MCF 10A (cell line): ENCODE results near the gene METAP1D. TPM values are rescaled to one million over a fixed set of nuclear protein-coding genes. Genes with fewer than 3 reads are reported as not detected.

Source experiments
- BruUV-seq: library from RNA; stranded (reverse); fragments of 400-500 nt; replicated peaks from 2 replicates; lab custom pipeline; 2021; lab: Mats Ljungman, UMichigan
- CTCF ChIA-PET: fragments of 300-600 bp; sonication (Branson Sonifier 250); formaldehyde crosslinking; extraction: SDS; loops from one replicate; lab custom pipeline; 2021; ENCODE audit warnings: antibody characterized with exemption, inconsistent platforms; lab: Yijun Ruan, JAX
- POLR2A ChIA-PET: fragments of 300-600, 350-650 bp; sonication (Branson Sonifier 250); formaldehyde crosslinking; extraction: SDS; loops from one replicate; lab custom pipeline; 2020; ENCODE audit warnings: antibody characterized with exemption, inconsistent platforms; lab: Yijun Ruan, JAX
- DNase-seq: peaks from one replicate; pipeline ENCODE4 v3.0.0-alpha.2; 2018; ENCODE audit not compliant: unreplicated experiment
- H3K27ac Mint-ChIP-seq: one replicate; pipeline ENCODE4 v1.8.0; 2022; ENCODE audit warnings: mild to moderate bottlenecking, low read depth, mixed read lengths; ENCODE audit not compliant: unreplicated experiment
- H3K27me3 Mint-ChIP-seq: one replicate; pipeline ENCODE4 v1.8.0; 2022; ENCODE audit warnings: mixed read lengths; ENCODE audit not compliant: insufficient read depth, unreplicated experiment
- H3K36me3 Mint-ChIP-seq: one replicate; pipeline ENCODE4 v1.8.0; 2022; ENCODE audit warnings: mild to moderate bottlenecking, moderate library complexity, mixed read lengths; ENCODE audit not compliant: insufficient read depth, unreplicated experiment
- H3K4me1 Mint-ChIP-seq: one replicate; pipeline ENCODE4 v1.8.0; 2022; ENCODE audit warnings: mixed read lengths; ENCODE audit not compliant: insufficient read depth, unreplicated experiment
- H3K4me3 Mint-ChIP-seq: one replicate; pipeline ENCODE4 v1.8.0; 2022; ENCODE audit warnings: mild to moderate bottlenecking, moderate library complexity, mixed read lengths; ENCODE audit not compliant: unreplicated experiment
- H3K9me3 Mint-ChIP-seq: one replicate; pipeline ENCODE4 v1.8.0; 2022; ENCODE audit warnings: mixed read lengths; ENCODE audit not compliant: unreplicated experiment
- intact Hi-C: fragments of 100-400 bp; cut with micrococcal nuclease; formaldehyde crosslinking; loops from 2 replicates; pipeline ENCODE4 v1.14.1; 2022
- total RNA-seq: library from RNA; stranded (reverse); gene quantifications from 2 replicates; pipeline ENCODE4 v1.2.3, GENCODE V29; 2022
- TF ChIP-seq, protein P1 (sequence below): fragments of 200-600 bp; IDR thresholded peaks from one replicate; pipeline ENCODE4 v1.8.0; 2022; ENCODE audit warnings: antibody characterized with exemption, mild to moderate bottlenecking; ENCODE audit not compliant: unreplicated experiment

Gene METAP1D
- total RNA-seq, 1 experiment from 2014 or later = 9.3 TPM

GRCh38 chr2:172082105-172082943, 82.6 kb downstream of the METAP1D start:
- POLR2A ChIA-PET = interaction anchor here (0.6 to 1.6 kb wide), 4 partner anchors 13 to 475 kb away, joined by 3 to 7 read pairs (median 4); no protein-coding TSS in a partner anchor
- Mint-ChIP-seq H3K9me3 (no peaks in the 10 kb centered on the region), H3K4me1 (no peaks in the 10 kb centered on the region), H3K4me3 (no peak overlapping the region), H3K36me3 (no peaks in the 10 kb centered on the region), H3K27me3 (no peaks in the 10 kb centered on the region), H3K27ac (no peak overlapping the region)
- CTCF ChIA-PET = no interaction called here
- intact Hi-C loops = no loop called here
- TF ChIP-seq, protein P1, sequence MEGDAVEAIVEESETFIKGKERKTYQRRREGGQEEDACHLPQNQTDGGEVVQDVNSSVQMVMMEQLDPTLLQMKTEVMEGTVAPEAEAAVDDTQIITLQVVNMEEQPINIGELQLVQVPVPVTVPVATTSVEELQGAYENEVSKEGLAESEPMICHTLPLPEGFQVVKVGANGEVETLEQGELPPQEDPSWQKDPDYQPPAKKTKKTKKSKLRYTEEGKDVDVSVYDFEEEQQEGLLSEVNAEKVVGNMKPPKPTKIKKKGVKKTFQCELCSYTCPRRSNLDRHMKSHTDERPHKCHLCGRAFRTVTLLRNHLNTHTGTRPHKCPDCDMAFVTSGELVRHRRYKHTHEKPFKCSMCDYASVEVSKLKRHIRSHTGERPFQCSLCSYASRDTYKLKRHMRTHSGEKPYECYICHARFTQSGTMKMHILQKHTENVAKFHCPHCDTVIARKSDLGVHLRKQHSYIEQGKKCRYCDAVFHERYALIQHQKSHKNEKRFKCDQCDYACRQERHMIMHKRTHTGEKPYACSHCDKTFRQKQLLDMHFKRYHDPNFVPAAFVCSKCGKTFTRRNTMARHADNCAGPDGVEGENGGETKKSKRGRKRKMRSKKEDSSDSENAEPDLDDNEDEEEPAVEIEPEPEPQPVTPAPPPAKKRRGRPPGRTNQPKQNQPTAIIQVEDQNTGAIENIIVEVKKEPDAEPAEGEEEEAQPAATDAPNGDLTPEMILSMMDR = no peak
- no peak for DNase-seq
- no TSS peak for BruUV-seq

GRCh38 chr2:172082944-172083627, 83.3 kb downstream of the METAP1D start:
- CTCF ChIA-PET = interaction anchor here (0.6 to 1.3 kb wide), 3 partner anchors 9 to 77 kb away, joined by 3 to 5 read pairs (median 4); no protein-coding TSS in a partner anchor
- H3K27me3 Mint-ChIP-seq = no peaks in the 10 kb centered on the region
- no TSS peak for BruUV-seq

DNA sequence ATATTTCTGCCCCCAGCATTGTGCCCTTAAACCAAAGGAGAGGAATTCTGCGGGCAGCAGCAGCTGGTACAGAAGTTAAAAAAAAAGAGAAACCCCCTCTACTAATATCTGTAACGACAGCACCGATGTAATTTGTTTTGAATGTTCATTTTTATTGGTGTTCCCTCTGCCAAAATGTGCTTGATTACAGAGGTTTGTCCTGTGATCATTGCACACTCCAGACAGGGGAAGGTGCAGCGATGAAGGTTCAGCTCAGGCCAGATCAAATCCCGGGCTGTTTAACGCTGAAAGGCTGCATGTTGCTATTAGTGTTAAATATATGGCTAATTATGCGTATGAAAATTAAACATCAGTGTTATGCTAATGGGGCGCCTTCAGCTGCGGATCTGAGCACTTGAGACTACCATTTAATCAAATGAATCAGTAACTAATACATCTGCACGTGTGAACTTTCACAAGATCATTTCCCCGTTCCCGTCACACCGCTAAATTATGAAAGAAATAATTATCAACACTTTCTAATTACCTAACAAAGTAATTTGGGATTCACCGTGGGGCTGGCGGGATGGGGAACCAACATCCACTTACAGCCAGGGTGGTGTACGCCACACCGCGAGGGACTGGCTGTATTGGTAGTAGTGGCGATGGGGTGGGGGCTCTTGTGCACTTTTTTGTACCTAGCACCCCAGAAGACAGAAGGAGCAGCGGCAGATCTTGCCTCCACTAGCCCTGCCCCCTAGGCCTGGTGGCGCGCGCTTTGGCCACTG, 84.1 kb downstream of the METAP1D start:
- Mint-ChIP-seq H3K4me1 (no peaks in the 10 kb centered on the region), H3K36me3 (no peaks in the 10 kb centered on the region), H3K4me3 (peak overlapping the region; percentile 80), H3K27ac (no peak overlapping the region), H3K9me3 (no peaks in the 10 kb centered on the region), H3K27me3 (no peaks in the 10 kb centered on the region)
- BruUV-seq = no TSS peak
- CTCF ChIA-PET = interaction anchor here (0.6 to 1.3 kb wide), 3 partner anchors 8 to 77 kb away, joined by 3 to 5 read pairs (median 4); no protein-coding TSS in a partner anchor
- TF ChIP-seq, protein P1 = no peak
- DNase-seq = no peak
- POLR2A ChIA-PET = interaction anchor here (0.7 to 1.0 kb wide), 3 partner anchors 8 to 1915 kb away, joined by 3 to 4 read pairs (median 3); no protein-coding TSS in a partner anchor
- intact Hi-C loops = no loop called here

More at GRCh38 chr2:172082944-172083627, 83.3 kb downstream of the METAP1D start:
- Mint-ChIP-seq H3K4me3 (no peak overlapping the region), H3K27ac (no peak overlapping the region), H3K9me3 (no peaks in the 10 kb centered on the region), H3K4me1 (no peaks in the 10 kb centered on the region), H3K36me3 (no peaks in the 10 kb centered on the region)
- POLR2A ChIA-PET = interaction anchor here (0.7 to 1.6 kb wide), 3 partner anchors 12 to 1914 kb away, joined by 4 to 7 read pairs (median 4); no protein-coding TSS in a partner anchor
- TF ChIP-seq, protein P1 = no peak
- no peak for DNase-seq
- intact Hi-C loops = no loop called here
